Cardiac muscle cell (in vitro differentiated cells and primary cell): ENCODE results near the gene LDB2. TPM values are rescaled to one million over a fixed set of nuclear protein-coding genes. Genes with fewer than 3 reads are reported as not detected.

Experiments
- DNase-seq, 2 donors: peaks; one replicate each; pipeline versions ENCODE4 v3.0.0 to v3.0.0-alpha.2; 2010 to 2017; ENCODE audit warnings: low read depth in 1 of 2, low spot score in 1 of 2
- H3K27ac ChIP-seq: fragments of 200-600 bp; sonication (generic); 2 replicates; pipeline ENCODE4 v1.5.1; 2016
- H3K27me3 ChIP-seq: fragments of 200-600 bp; sonication (generic); 2 replicates; pipeline ENCODE4 v1.6.0; 2016; ENCODE audit warnings: control low read depth
- H3K36me3 ChIP-seq: fragments of 200-600 bp; sonication (generic); 2 replicates; pipeline ENCODE4 v1.5.1; 2016; ENCODE audit warnings: control low read depth
- H3K4me1 ChIP-seq: fragments of 200-600 bp; sonication (generic); 2 replicates; pipeline ENCODE4 v1.8.1; 2017; ENCODE audit warnings: low read depth, mild to moderate bottlenecking, mixed run types
- H3K4me3 ChIP-seq: fragments of 200-600 bp; sonication (generic); 2 replicates; pipeline ENCODE4 v1.5.1; 2016; ENCODE audit warnings: mild to moderate bottlenecking
- H3K9me3 ChIP-seq: fragments of 200-600 bp; sonication (generic); 2 replicates; pipeline ENCODE4 v1.5.1; 2017; ENCODE audit warnings: low read depth, mild to moderate bottlenecking, control low read depth
- CTCF ChIP-seq: IDR thresholded peaks from 2 replicates; pipeline ENCODE4 v1.5.1; 2012; ENCODE audit warnings: low read depth, mild to moderate bottlenecking, low read length
- polyA plus RNA-seq: library from polyadenylated mRNA; unstranded; fragments of >200 nt; fragmentation: Nextera tagmentation; extraction: Ambion mirVana; gene quantifications from 2 replicates; pipeline ENCODE4 v1.2.1, GENCODE V29; 2016
- total RNA-seq: library from RNA; depleted of rRNA; stranded (reverse); fragments of >200 nt; gene quantifications from 2 replicates; pipeline ENCODE4 v1.2.3, GENCODE V29; 2016

LDB2 gene
- total and polyA plus RNA-seq, 2 experiments from 2014 or later, result 10.4 to 12.4 TPM

GRCh38 chr4:16745887-16746286, 152.6 kb downstream of the LDB2 start:
- no peaks in the 10 kb centered on the region for H3K27me3 ChIP-seq
- no peak overlapping the region for H3K4me3 ChIP-seq
- no peaks in the 10 kb centered on the region for H3K36me3 ChIP-seq
- H3K4me1 ChIP-seq, result no peaks in the 10 kb centered on the region
- no peak overlapping the region for H3K27ac ChIP-seq
- no peak for DNase-seq
- H3K9me3 ChIP-seq, result no peaks in the 10 kb centered on the region
- no peak for TF ChIP-seq CTCF

GRCh38 chr4:16745009-16745635, 153.3 kb downstream of the LDB2 start:
- Histone ChIP-seq H3K27ac (no peak overlapping the region), H3K4me1 (no peaks in the 10 kb centered on the region), H3K4me3 (no peak overlapping the region), H3K27me3 (no peaks in the 10 kb centered on the region), H3K36me3 (no peaks in the 10 kb centered on the region), H3K9me3 (no peaks in the 10 kb centered on the region)
- peak in 1 of 2 donors; percentile 80 for DNase-seq
- no peak for TF ChIP-seq CTCF

- no peak overlapping the region for H3K4me3 ChIP-seq
- no peaks in the 10 kb centered on the region for H3K4me1 ChIP-seq
- H3K36me3 ChIP-seq, result no peaks in the 10 kb centered on the region
- no peak for DNase-seq
- H3K27me3 ChIP-seq, result no peaks in the 10 kb centered on the region
- no peak for TF ChIP-seq CTCF
- no peaks in the 10 kb centered on the region for H3K9me3 ChIP-seq
- no peak overlapping the region for H3K27ac ChIP-seq
Observed at GRCh38 chr4:16741287-16741686, 157.2 kb downstream of the LDB2 start.

GRCh38 chr4:16739997-16740624, 158.3 kb downstream of the LDB2 start:
- H3K27me3 ChIP-seq, result no peaks in the 10 kb centered on the region

GRCh38 chr4:16738558-16738957, 159.9 kb downstream of the LDB2 start:
- no peak overlapping the region for H3K27ac ChIP-seq
- H3K4me3 ChIP-seq, result no peak overlapping the region
- TF ChIP-seq CTCF, result no peak
- no peaks in the 10 kb centered on the region for H3K27me3 ChIP-seq
- no peaks in the 10 kb centered on the region for H3K36me3 ChIP-seq
- DNase-seq, result no peak
- no peaks in the 10 kb centered on the region for H3K4me1 ChIP-seq
- H3K9me3 ChIP-seq, result no peaks in the 10 kb centered on the region

More at GRCh38 chr4:16739997-16740624, 158.3 kb downstream of the LDB2 start:
- Histone ChIP-seq H3K9me3 (no peaks in the 10 kb centered on the region), H3K36me3 (no peaks in the 10 kb centered on the region), H3K4me1 (no peaks in the 10 kb centered on the region), H3K4me3 (no peak overlapping the region), H3K27ac (no peak overlapping the region)
- DNase-seq, result no peak
- TF ChIP-seq CTCF, result no peak
